NCI-H2196 treated with DMSO at 0.1 percent for 48 hours (cell line): Measurements from ENCODE around the gene DPF3.

Experiments
- DNase-seq: peaks from one replicate; lab custom pipeline; 2025; ENCODE audit not compliant: unreplicated experiment; lab: John Stamatoyannopoulos, UW

DPF3 gene

DNA sequence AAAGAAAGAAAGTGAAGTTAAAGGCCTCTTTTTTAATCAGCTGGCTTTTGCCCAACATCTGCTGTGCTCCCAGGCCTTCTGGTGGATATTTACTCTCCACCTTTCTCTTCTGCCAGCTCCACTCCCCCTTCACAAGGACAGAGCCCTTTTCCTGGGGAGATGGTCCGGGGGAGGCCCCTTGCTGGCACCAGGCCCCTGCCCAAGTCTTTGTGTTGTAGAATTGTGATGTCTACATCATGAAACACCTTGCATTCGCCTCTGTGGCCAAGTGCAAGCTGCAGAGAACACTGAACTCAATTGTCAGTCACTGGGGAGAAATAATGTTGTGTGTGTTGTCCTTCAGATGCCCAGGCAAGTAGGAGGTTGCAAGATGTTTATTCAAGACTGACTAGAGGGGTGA is 150.3 kb downstream of the DPF3 start:
- no peak for DNase-seq

- DNase-seq: no peak
These were observed 151.1 kb downstream of the DPF3 start for GRCh38 chr14:72742838-72743195.

- no peak for DNase-seq
These were observed 151.6 kb downstream of the DPF3 start for GRCh38 chr14:72742118-72742837.

GRCh38 chr14:72741826-72742117 is 152.1 kb downstream of the DPF3 start:
- no peak for DNase-seq

- DNase-seq: no peak
These were observed 152.7 kb downstream of the DPF3 start for GRCh38 chr14:72740966-72741825.

DNA sequence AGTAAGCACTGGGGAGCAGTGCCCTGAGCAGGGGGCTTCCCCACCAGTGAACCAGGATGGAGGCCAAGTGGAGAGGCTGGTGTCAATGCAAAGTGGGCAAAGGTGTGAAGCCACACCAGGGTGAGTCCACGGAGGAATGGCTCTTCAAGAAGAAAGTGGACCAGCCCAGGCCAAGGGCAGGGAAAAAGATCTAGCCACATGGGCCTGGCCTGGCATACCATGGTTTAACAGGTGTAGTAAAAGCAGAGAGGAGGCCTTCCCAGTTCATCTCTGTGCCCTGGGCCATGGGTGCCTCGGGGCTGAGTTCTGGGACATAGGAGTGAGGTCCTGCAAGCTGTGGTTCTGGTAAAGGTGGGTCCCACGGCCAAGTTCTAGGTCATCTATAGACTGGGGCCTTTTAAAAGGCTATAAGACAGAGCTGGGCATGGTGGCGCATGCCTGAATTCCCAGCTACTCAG is 153.4 kb downstream of the DPF3 start:
- DNase-seq: no peak

GRCh38 chr14:72739446-72740405 is 154.2 kb downstream of the DPF3 start:
- DNase-seq: no peak

- DNase-seq: no peak
These were observed 155.7 kb downstream of the DPF3 start for GRCh38 chr14:72738161-72738611.

DNA sequence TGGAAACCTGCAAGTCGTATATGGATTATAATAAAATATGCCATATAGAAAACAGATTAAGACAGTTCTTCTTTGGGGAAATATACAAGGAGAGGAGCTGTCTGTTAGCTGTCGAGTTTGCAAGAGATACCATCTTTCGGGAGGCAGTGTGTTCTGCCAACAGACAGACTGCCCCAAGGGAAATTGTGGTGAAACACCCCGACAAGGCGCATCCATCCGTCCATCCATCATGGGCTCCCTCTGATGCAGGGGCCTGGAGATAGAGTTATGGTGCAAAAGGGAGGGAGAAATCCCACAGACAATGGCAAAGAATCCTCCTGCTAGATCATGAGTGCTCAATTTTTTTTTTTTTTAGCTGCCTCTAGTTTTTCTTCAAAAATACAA is 156.3 kb downstream of the DPF3 start:
- DNase-seq: no peak

DNA sequence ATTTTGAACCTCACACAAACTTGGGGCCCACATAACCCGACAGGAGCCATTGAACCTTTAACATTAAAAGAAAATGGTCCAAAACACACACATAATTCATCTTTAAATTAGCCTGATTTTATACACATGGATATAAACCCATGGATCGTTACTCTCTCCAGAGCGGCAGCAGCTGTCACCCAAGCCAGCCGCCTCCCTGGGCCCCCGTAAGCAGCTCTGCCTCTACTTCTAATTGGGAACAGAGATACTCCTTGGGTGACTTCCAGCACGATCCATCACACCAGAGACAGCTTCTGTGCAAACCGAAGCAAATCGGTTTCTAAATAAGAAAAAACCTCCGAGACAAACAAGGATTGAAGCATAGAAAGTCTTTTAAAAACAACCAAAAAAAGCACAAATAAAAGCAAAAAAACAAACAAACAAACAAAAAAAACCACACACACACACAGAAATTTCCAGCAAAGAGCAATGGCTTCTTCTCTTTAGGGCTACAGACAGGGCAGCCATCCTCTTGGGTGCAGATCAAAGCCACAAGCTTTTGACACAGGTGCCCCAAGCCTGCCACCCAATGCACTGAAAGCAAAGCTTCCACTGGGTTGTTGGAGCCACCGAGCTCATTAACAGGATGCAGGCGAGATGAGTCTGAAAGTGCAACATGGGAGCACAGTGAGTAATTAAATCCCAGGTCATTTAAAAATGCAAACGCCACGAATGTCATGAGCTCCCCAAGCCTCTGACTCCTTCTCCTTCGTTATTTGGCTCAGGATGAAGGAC is 156.9 kb downstream of the DPF3 start:
- DNase-seq: no peak

DNA sequence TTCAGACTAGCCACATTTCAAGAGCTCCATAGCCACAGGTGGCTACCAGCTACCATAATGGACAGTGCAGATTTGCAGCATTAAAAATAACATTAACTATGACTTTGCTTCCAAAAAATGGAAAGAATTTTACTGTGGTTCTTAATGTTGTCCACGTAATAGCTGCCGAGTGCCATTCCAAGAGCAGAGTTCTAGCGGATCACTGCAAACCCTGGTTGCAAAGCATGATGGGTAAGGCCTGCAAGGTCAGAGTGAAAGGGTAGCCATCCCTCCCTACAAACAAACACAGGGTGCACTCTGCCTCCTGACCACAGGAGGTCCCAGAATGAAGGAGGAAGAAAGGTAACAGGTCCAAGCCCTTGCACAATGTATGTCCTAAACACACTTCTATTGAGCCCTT is 157.6 kb downstream of the DPF3 start:
- DNase-seq: no peak

DNA sequence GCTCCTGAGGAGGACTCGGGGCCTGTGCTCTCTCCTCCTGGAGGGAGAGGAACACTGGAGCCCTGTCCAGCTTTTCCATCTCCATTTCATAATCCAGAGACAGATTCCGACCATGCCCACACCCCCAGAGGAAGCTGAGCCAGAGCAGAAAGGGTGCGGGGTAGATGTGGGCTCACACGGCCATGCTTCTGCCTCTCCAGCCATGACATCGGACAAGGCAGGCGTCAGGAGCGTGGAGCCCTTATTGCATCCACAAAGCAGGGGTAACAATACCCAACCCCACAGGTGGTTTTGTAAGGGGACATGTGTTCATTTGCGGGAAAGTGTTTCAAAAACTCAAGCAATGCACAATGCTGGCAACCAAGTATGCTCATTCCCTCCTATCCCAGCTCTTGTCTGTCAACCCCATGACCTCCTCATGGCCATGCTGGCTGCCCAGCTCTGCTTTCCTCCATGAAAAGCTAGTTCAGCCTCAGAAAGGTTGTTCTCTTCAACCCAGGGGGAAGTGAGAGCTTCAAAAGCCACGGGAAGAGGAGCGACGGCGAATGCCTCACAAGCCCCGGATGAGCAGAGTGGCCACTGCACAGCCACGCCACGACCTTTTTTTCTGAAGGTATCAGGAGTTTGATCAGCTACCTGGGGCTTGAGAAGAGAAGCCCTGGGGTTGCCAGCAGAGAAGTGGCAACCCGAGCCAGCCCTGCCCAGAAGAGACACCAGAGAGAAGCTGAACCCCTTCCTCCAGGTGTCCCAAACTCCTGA is 161.7 kb downstream of the DPF3 start:
- no peak for DNase-seq

- no peak for DNase-seq
These were observed 162.5 kb downstream of the DPF3 start for GRCh38 chr14:72731252-72732020.

- DNase-seq: no peak
These were observed 163.4 kb downstream of the DPF3 start for GRCh38 chr14:72730468-72730867.

DNA sequence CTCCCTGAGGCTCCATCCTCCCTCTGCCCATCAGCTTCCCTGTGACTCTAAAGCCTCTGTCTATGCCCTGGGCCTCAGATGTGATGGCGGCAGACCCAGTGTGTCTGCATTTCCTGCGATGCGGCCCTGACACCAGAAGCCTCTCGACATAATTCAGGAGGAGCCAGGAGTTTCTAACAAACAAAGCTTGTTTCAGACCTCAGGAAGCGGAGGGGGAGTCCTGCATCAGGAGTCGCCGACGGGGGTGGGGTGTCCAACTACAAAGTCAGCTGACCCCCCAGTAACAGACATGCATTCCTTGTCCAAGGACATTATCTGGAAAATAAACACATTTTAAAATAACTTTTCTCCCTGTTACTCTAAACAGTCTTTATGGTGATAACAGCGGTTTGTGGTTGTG is 167.5 kb downstream of the DPF3 start:
- DNase-seq: no peak

- no peak for DNase-seq
These were observed 169.9 kb downstream of the DPF3 start for GRCh38 chr14:72723858-72724530.

- DNase-seq: no peak
These were observed 171.6 kb downstream of the DPF3 start for GRCh38 chr14:72722201-72722785.

DNA sequence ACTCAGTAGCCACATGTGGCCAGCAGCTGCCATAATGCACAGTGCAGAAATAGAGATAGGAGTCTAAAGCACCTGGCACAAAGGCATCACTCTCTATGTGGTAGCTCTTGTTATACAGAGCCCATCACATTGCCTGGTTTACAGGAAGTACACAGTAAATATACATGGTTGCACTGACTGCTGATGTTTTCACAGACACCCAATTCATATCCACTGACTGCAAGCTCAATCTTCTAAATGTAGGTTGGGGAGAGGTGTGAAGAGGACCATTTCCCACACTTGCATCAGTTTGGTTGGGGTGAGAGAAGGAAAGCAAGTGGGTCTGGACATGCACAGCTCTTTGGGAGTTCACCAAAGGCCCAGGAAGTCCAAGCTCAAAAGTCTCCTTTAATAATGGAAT is 172.8 kb downstream of the DPF3 start:
- DNase-seq: no peak
